Mesendoderm (in vitro differentiated cells): ENCODE data around the gene OR2C3.

Experiments
- DNase-seq: peaks from one replicate; pipeline ENCODE4 v3.0.0; 2013
- H2AK5ac ChIP-seq: 2 replicates; pipeline ENCODE4 v1.6.1; 2013; ENCODE audit warnings: low read length, inconsistent platforms
- H2BK120ac ChIP-seq: 2 replicates; pipeline ENCODE4 v1.6.1; 2013; ENCODE audit warnings: low read depth, mild to moderate bottlenecking, low read length, moderate library complexity, mixed read lengths
- H2BK15ac ChIP-seq: replicated peaks from 2 replicates; pipeline ENCODE4 v1.6.1; 2013; ENCODE audit warnings: low read depth, mild to moderate bottlenecking, moderate library complexity
- H2BK5ac ChIP-seq: 2 replicates; pipeline ENCODE4 v1.6.1; 2013; ENCODE audit warnings: low read length, inconsistent platforms
- H3K18ac ChIP-seq: 2 replicates; pipeline ENCODE4 v1.6.1; 2013; ENCODE audit warnings: mild to moderate bottlenecking, low read length, mixed read lengths
- H3K23ac ChIP-seq: one replicate; pipeline ENCODE4 v1.6.1; 2013; ENCODE audit warnings: low read length
- H3K27ac ChIP-seq: 2 replicates; pipeline ENCODE4 v1.5.1; 2013; ENCODE audit warnings: low read depth, mild to moderate bottlenecking, inconsistent platforms, low read length, moderate library complexity
- H3K27me3 ChIP-seq: 2 replicates; pipeline ENCODE4 v1.6.1; 2013; ENCODE audit warnings: low read length, control low read depth, mild to moderate bottlenecking, inconsistent platforms; ENCODE audit not compliant: insufficient read depth, poor library complexity
- H3K36me3 ChIP-seq: 2 replicates; pipeline ENCODE4 v1.6.1; 2013; ENCODE audit warnings: low read length, inconsistent platforms; ENCODE audit not compliant: control insufficient read depth, insufficient read depth
- H3K4ac ChIP-seq: one replicate; pipeline ENCODE4 v1.6.1; 2013; ENCODE audit warnings: low read depth, mild to moderate bottlenecking, low read length, moderate library complexity
- H3K4me1 ChIP-seq: 2 replicates; pipeline ENCODE4 v1.6.1; 2013; ENCODE audit warnings: low read depth, low read length, inconsistent platforms; ENCODE audit not compliant: control insufficient read depth
- H3K4me2 ChIP-seq: 2 replicates; pipeline ENCODE4 v1.6.1; 2013; ENCODE audit warnings: low read length
- H3K4me3 ChIP-seq: 2 replicates; pipeline ENCODE4 v1.5.1; 2013; ENCODE audit warnings: mild to moderate bottlenecking, low read length
- H3K56ac ChIP-seq: one replicate; pipeline ENCODE4 v1.6.1; 2013; ENCODE audit warnings: low read length
- H3K79me1 ChIP-seq: 2 replicates; pipeline ENCODE4 v1.6.1; 2013; ENCODE audit warnings: low read length, inconsistent platforms
- H3K79me2 ChIP-seq: 2 replicates; pipeline ENCODE4 v1.6.1; 2013; ENCODE audit warnings: mild to moderate bottlenecking, low read length; ENCODE audit not compliant: control insufficient read depth, insufficient read depth
- H3K9ac ChIP-seq: 2 replicates; pipeline ENCODE4 v1.6.1; 2013; ENCODE audit warnings: low read length, inconsistent platforms
- H4K5ac ChIP-seq: one replicate; pipeline ENCODE4 v1.6.1; 2013; ENCODE audit warnings: low read length
- H4K8ac ChIP-seq: one replicate; pipeline ENCODE4 v1.6.1; 2013; ENCODE audit warnings: low read depth, mild to moderate bottlenecking, control low read depth, low read length, moderate library complexity
- WGBS: extraction: QIAGEN DNeasy Blood & Tissue Kit; methylation state at CpG from one replicate; pipeline ENCODE4 v1.1.7; 2013; ENCODE audit warnings: low lambda C conversion rate, missing lambda C conversion rate; ENCODE audit not compliant: insufficient coverage; ENCODE audit errors: extremely low coverage; 5-methylcytosine and 5-hydroxymethylcytosine counted together

Gene OR2C3

DNA sequence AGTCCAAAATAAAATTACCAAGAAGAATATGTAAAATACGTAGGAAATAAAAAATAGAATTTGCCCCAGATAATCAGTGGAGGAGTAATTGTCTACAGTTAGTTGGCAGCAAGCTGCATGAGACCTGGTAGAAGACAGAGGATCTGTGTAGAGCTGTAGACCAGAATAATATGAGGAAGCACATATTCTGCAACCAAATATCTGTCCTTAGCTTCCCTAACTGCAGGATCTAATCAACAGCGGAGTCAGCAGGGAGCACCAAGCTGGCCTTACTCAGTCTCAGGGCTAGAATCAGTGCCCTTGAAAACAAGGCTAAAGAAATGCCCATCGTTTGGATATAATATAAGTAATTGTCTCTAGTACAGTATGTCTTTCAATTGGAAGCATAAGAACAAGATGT lies 6.6 kb upstream of the OR2C3 start:
- Histone ChIP-seq H2BK15ac (no peak overlapping the region), H3K18ac (no peak overlapping the region), H3K4ac (no peak overlapping the region), H2AK5ac (no peak overlapping the region), H3K27me3 (no peaks in the 10 kb centered on the region), H3K56ac (no peak overlapping the region), H3K4me1 (no peaks in the 10 kb centered on the region), H3K4me2 (no peak overlapping the region), H3K4me3 (no peak overlapping the region), H2BK5ac (no peak overlapping the region), H3K27ac (no peak overlapping the region), H2BK120ac (no peak overlapping the region), H3K79me1 (no peaks in the 10 kb centered on the region), H3K23ac (no peak overlapping the region), H3K36me3 (no peaks in the 10 kb centered on the region), H4K8ac (no peak overlapping the region), H4K5ac (no peak overlapping the region), H3K9ac (no peak overlapping the region), H3K79me2 (no peaks in the 10 kb centered on the region)
- DNase-seq: no peak
- WGBS: no CpG with 5 or more reads among the region's 3 CpGs

DNA sequence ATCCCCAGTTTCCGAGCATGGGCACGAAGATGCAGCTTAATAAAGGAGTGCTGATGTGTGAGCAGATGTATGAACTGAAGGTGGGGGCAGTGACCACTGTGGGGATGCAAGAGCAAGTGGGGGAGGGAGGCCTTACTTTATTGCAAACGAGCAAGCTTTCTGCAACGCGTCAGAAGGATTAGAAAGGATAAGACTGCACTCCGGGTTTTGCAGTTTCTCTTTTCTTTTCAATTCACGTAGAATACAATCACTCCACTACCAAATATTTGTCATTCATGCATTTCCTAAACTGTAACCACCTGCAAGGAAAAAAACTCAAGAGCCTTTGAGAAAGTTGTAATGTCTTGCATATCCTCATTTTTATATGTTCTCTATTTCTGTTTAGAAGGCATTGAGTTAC lies 4.3 kb upstream of the OR2C3 start:
- H3K27me3 ChIP-seq: no peaks in the 10 kb centered on the region
- no peak overlapping the region for H3K23ac ChIP-seq
- no peaks in the 10 kb centered on the region for H3K4me1 ChIP-seq
- WGBS: no CpG with 5 or more reads among the region's 7 CpGs
- H3K79me1 ChIP-seq: no peaks in the 10 kb centered on the region
- no peak overlapping the region for H3K4ac ChIP-seq
- no peaks in the 10 kb centered on the region for H3K79me2 ChIP-seq
- H2BK5ac ChIP-seq: no peak overlapping the region
- H2AK5ac ChIP-seq: no peak overlapping the region
- no peak for DNase-seq
- no peak overlapping the region for H3K56ac ChIP-seq
- H3K36me3 ChIP-seq: no peaks in the 10 kb centered on the region
- no peak overlapping the region for H3K18ac ChIP-seq
- no peak overlapping the region for H3K27ac ChIP-seq
- H3K4me2 ChIP-seq: no peak overlapping the region
- no peak overlapping the region for H2BK15ac ChIP-seq
- no peak overlapping the region for H3K9ac ChIP-seq
- no peak overlapping the region for H4K8ac ChIP-seq
- no peak overlapping the region for H2BK120ac ChIP-seq
- H4K5ac ChIP-seq: no peak overlapping the region
- H3K4me3 ChIP-seq: no peak overlapping the region

DNA sequence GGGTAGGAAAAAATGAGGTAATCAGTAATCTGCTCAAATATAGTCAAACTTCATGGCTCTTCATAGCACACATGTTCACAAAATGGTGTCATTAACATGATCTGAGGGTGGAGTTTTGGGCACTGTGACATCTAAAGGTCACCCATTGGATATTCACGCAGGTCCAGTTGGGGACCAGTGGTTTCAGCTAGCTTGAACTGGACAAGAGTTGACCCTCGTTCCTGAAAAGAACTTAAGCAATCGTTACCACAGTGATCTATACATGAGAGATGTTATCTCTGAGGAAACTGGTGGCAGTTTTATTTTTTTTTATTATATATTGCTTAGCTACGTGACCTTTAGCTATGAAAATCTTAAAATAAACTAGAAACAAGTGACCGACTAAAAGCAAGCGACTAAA lies 3.0 kb upstream of the OR2C3 start:
- H4K5ac ChIP-seq: no peak overlapping the region
- no peak overlapping the region for H3K9ac ChIP-seq
- H3K4me3 ChIP-seq: no peak overlapping the region
- no peak overlapping the region for H2BK5ac ChIP-seq
- H3K4me2 ChIP-seq: no peak overlapping the region
- H2BK120ac ChIP-seq: no peak overlapping the region
- H4K8ac ChIP-seq: no peak overlapping the region
- no peak overlapping the region for H3K23ac ChIP-seq
- no peak overlapping the region for H2BK15ac ChIP-seq
- no peaks in the 10 kb centered on the region for H3K79me2 ChIP-seq
- no CpG with 5 or more reads among the region's 6 CpGs for WGBS
- H2AK5ac ChIP-seq: no peak overlapping the region
- no peaks in the 10 kb centered on the region for H3K79me1 ChIP-seq
- no peaks in the 10 kb centered on the region for H3K4me1 ChIP-seq
- H3K56ac ChIP-seq: no peak overlapping the region
- no peak overlapping the region for H3K4ac ChIP-seq
- H3K18ac ChIP-seq: no peak overlapping the region
- no peaks in the 10 kb centered on the region for H3K36me3 ChIP-seq
- H3K27me3 ChIP-seq: no peaks in the 10 kb centered on the region
- no peak overlapping the region for H3K27ac ChIP-seq
- no peak for DNase-seq

DNA sequence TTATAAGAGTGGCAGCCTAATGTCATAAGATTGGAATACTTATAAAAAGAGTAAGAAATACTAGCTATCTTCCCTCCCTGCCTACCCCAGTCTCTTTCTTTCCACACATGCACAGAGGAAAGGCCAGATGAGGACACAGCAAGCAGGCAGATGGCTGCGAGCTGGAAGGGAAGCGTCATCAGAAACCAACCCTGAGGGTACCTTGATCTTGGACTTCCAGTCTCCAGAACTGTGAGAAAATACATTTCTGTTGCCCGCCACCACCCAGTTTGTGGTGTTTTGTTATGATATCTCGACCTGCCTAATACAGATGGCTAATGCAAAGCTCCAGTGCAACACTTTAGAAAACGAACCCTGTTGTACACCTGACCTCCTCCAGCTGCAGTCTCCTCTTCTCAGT lies 2.3 kb upstream of the OR2C3 start:
- H4K5ac ChIP-seq: no peak overlapping the region
- H3K23ac ChIP-seq: no peak overlapping the region
- no peaks in the 10 kb centered on the region for H3K27me3 ChIP-seq
- H3K4me2 ChIP-seq: no peak overlapping the region
- H3K79me2 ChIP-seq: no peaks in the 10 kb centered on the region
- no peak overlapping the region for H3K27ac ChIP-seq
- no peaks in the 10 kb centered on the region for H3K4me1 ChIP-seq
- no peak overlapping the region for H2BK15ac ChIP-seq
- WGBS: no CpG with 5 or more reads among the region's 5 CpGs
- H2BK120ac ChIP-seq: no peak overlapping the region
- H4K8ac ChIP-seq: no peak overlapping the region
- H3K9ac ChIP-seq: no peak overlapping the region
- no peak overlapping the region for H3K18ac ChIP-seq
- no peak overlapping the region for H2BK5ac ChIP-seq
- H3K4me3 ChIP-seq: no peak overlapping the region
- H3K56ac ChIP-seq: no peak overlapping the region
- H3K36me3 ChIP-seq: no peaks in the 10 kb centered on the region
- no peak overlapping the region for H2AK5ac ChIP-seq
- no peaks in the 10 kb centered on the region for H3K79me1 ChIP-seq
- DNase-seq: no peak
- no peak overlapping the region for H3K4ac ChIP-seq

GRCh38 chr1:247535402-247535801 lies 838 bp downstream of the OR2C3 start:
- Histone ChIP-seq H3K4ac (no peak overlapping the region), H3K36me3 (no peaks in the 10 kb centered on the region), H3K18ac (no peak overlapping the region), H3K4me2 (no peak overlapping the region), H3K27me3 (no peaks in the 10 kb centered on the region), H4K8ac (no peak overlapping the region), H4K5ac (no peak overlapping the region), H2BK120ac (no peak overlapping the region), H3K9ac (no peak overlapping the region), H2AK5ac (no peak overlapping the region), H3K23ac (no peak overlapping the region), H2BK5ac (no peak overlapping the region), H3K4me3 (no peak overlapping the region), H3K79me1 (no peaks in the 10 kb centered on the region), H3K56ac (no peak overlapping the region), H3K79me2 (no peaks in the 10 kb centered on the region), H2BK15ac (no peak overlapping the region), H3K27ac (no peak overlapping the region), H3K4me1 (no peaks in the 10 kb centered on the region)
- WGBS: no CpG with 5 or more reads among the region's 3 CpGs
- no peak for DNase-seq

DNA sequence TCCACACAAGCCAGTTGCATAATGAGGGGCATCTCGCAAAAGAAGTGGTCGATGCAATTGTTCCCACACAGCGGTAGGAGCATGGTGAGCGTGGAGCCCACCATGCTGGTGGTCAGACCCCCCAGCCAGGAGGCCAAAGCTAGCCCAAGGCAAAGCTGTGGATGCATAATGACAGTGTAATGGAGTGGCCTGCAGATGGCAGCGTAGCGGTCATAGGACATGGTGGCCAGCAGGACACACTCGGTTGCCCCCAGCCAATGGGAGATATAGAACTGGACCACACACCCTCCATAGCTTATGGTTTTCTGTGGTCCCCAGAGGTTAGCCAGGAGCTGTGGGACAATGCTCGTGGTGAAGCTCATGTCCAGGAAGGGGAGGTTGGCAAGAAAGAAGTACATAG lies 4.3 kb downstream of the OR2C3 start:
- no CpG with 5 or more reads among the region's 8 CpGs for WGBS
- no peak overlapping the region for H3K18ac ChIP-seq
- H3K4me3 ChIP-seq: no peak overlapping the region
- H3K23ac ChIP-seq: no peak overlapping the region
- H3K27ac ChIP-seq: no peak overlapping the region
- H3K9ac ChIP-seq: no peak overlapping the region
- no peak overlapping the region for H3K4me2 ChIP-seq
- H2AK5ac ChIP-seq: no peak overlapping the region
- no peak overlapping the region for H2BK15ac ChIP-seq
- no peak overlapping the region for H3K4ac ChIP-seq
- no peaks in the 10 kb centered on the region for H3K79me1 ChIP-seq
- H2BK120ac ChIP-seq: no peak overlapping the region
- no peak overlapping the region for H4K5ac ChIP-seq
- DNase-seq: peak; percentile 26
- H3K56ac ChIP-seq: no peak overlapping the region
- H2BK5ac ChIP-seq: no peak overlapping the region
- no peaks in the 10 kb centered on the region for H3K27me3 ChIP-seq
- no peak overlapping the region for H4K8ac ChIP-seq
- H3K79me2 ChIP-seq: no peaks in the 10 kb centered on the region
- H3K4me1 ChIP-seq: no peaks in the 10 kb centered on the region
- H3K36me3 ChIP-seq: no peaks in the 10 kb centered on the region
